Uterus (tissue), 2 donors: ENCODE results near the gene PTPN6.

ENCODE experiments used
- POLR2A ChIP-seq, 2 donors: fragments of 450-650 bp; IDR thresholded peaks; one replicate each; pipeline ENCODE4 v1.6.1; 2016; ENCODE audit warnings: antibody characterized with exemption in 2 of 2, mild to moderate bottlenecking in 1 of 2, moderate library complexity in 1 of 2
- TF ChIP-seq, protein P1 (sequence below), 4 experiments: fragments of 200-600 bp in 2 of 4; fragments of 450-650 bp in 2 of 4; sonication (generic) in 2 of 4; IDR thresholded peaks; one replicate each; pipeline ENCODE4 v1.5.1; 2016 to 2019; ENCODE audit warnings: antibody characterized with exemption in 4 of 4, mild to moderate bottlenecking in 2 of 4, moderate library complexity in 1 of 4

GRCh38 chr12:6919588-6919987, 31.6 kb upstream of the PTPN6 start:
- TF ChIP-seq, protein P1, sequence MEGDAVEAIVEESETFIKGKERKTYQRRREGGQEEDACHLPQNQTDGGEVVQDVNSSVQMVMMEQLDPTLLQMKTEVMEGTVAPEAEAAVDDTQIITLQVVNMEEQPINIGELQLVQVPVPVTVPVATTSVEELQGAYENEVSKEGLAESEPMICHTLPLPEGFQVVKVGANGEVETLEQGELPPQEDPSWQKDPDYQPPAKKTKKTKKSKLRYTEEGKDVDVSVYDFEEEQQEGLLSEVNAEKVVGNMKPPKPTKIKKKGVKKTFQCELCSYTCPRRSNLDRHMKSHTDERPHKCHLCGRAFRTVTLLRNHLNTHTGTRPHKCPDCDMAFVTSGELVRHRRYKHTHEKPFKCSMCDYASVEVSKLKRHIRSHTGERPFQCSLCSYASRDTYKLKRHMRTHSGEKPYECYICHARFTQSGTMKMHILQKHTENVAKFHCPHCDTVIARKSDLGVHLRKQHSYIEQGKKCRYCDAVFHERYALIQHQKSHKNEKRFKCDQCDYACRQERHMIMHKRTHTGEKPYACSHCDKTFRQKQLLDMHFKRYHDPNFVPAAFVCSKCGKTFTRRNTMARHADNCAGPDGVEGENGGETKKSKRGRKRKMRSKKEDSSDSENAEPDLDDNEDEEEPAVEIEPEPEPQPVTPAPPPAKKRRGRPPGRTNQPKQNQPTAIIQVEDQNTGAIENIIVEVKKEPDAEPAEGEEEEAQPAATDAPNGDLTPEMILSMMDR (IDR thresholded peaks at IDR 0.05): no peak
- TF ChIP-seq POLR2A (IDR thresholded peaks at IDR 0.05): no peak
